ENCODE measurements around the gene LGALS7. TPM values are rescaled to one million over a fixed set of nuclear protein-coding genes. Genes with fewer than 3 reads are reported as not detected.
"Not testable (repeated sequence)": the region's sequence is repeated elsewhere in the genome, so short reads cannot be mapped to it uniquely, and the experiment has no call there.

LGALS7 gene
- total RNA-seq, 1 experiment from 2014 or later, result 1.9 TPM

GRCh38 chr19:38770228-38770948 lies 2.9 kb downstream of the LGALS7 start:
- H3K4me3 ChIP-seq (ENCODE audit: insufficient read depth, low read depth, low read length), result peak overlapping the region; percentile 21; the same call in 1 of the 2 replicates
- H3K36me3 ChIP-seq (replicated peaks; ENCODE audit: control insufficient read depth, insufficient read depth, low read length); H3K27me3 ChIP-seq (ENCODE audit: control insufficient read depth, insufficient read depth, low read length); DNase-seq: not testable (repeated sequence)

- peak; percentile 95 for DNase-seq
- no peaks in the 10 kb centered on the region for H3K27me3 ChIP-seq (ENCODE audit: control insufficient read depth, insufficient read depth, low read length)
- H3K36me3 ChIP-seq (replicated peaks; ENCODE audit: control insufficient read depth, insufficient read depth, low read length), result no peaks in the 10 kb centered on the region
- H3K4me3 ChIP-seq (ENCODE audit: insufficient read depth, low read depth, low read length), result peak overlapping the region; percentile 21; the same call in 1 of the 2 replicates
Observed at GRCh38 chr19:38769635-38770211, 3.6 kb downstream of the LGALS7 start.

- Histone ChIP-seq H3K4me3 (ENCODE audit: insufficient read depth, low read depth, low read length) (no peak overlapping the region), H3K27me3 (ENCODE audit: control insufficient read depth, insufficient read depth, low read length) (no peaks in the 10 kb centered on the region), H3K36me3 (replicated peaks; ENCODE audit: control insufficient read depth, insufficient read depth, low read length) (no peaks in the 10 kb centered on the region)
- no peak for DNase-seq
Observed at GRCh38 chr19:38766276-38767047, 6.9 kb downstream of the LGALS7 start.

- H3K4me3 ChIP-seq (ENCODE audit: insufficient read depth, low read depth, low read length), result no peak overlapping the region
- H3K36me3 ChIP-seq (replicated peaks; ENCODE audit: control insufficient read depth, insufficient read depth, low read length), result no peaks in the 10 kb centered on the region
- H3K27me3 ChIP-seq (ENCODE audit: control insufficient read depth, insufficient read depth, low read length), result no peaks in the 10 kb centered on the region
- no peak for DNase-seq
Observed at GRCh38 chr19:38765214-38765613, 8.1 kb downstream of the LGALS7 start.

- no peak for DNase-seq
- Histone ChIP-seq H3K36me3 (replicated peaks; ENCODE audit: control insufficient read depth, insufficient read depth, low read length) (no peaks in the 10 kb centered on the region), H3K27me3 (ENCODE audit: control insufficient read depth, insufficient read depth, low read length) (no peaks in the 10 kb centered on the region), H3K4me3 (ENCODE audit: insufficient read depth, low read depth, low read length) (no peak overlapping the region)
Observed at GRCh38 chr19:38763795-38764220, 9.5 kb downstream of the LGALS7 start.

GRCh38 chr19:38761884-38762389 lies 11.4 kb downstream of the LGALS7 start:
- H3K36me3 ChIP-seq (replicated peaks; ENCODE audit: control insufficient read depth, insufficient read depth, low read length); H3K4me3 ChIP-seq (ENCODE audit: insufficient read depth, low read depth, low read length); H3K27me3 ChIP-seq (ENCODE audit: control insufficient read depth, insufficient read depth, low read length); DNase-seq: not testable (repeated sequence)

GRCh38 chr19:38760805-38761517 lies 12.4 kb downstream of the LGALS7 start:
- DNase-seq; H3K4me3 ChIP-seq (ENCODE audit: insufficient read depth, low read depth, low read length); H3K27me3 ChIP-seq (ENCODE audit: control insufficient read depth, insufficient read depth, low read length); H3K36me3 ChIP-seq (replicated peaks; ENCODE audit: control insufficient read depth, insufficient read depth, low read length): not testable (repeated sequence)

- no peaks in the 10 kb centered on the region for H3K27me3 ChIP-seq (ENCODE audit: control insufficient read depth, insufficient read depth, low read length)
- no peaks in the 10 kb centered on the region for H3K36me3 ChIP-seq (replicated peaks; ENCODE audit: control insufficient read depth, insufficient read depth, low read length)
- H3K4me3 ChIP-seq (ENCODE audit: insufficient read depth, low read depth, low read length), result no peak overlapping the region
- no peak for DNase-seq
Observed at GRCh38 chr19:38759590-38760003, 13.7 kb downstream of the LGALS7 start.

- H3K4me3 ChIP-seq (ENCODE audit: insufficient read depth, low read depth, low read length); H3K36me3 ChIP-seq (replicated peaks; ENCODE audit: control insufficient read depth, insufficient read depth, low read length); H3K27me3 ChIP-seq (ENCODE audit: control insufficient read depth, insufficient read depth, low read length); DNase-seq: not testable (repeated sequence)
Observed at GRCh38 chr19:38754196-38754595, 19.1 kb downstream of the LGALS7 start.

GRCh38 chr19:38753783-38754182 lies 19.5 kb downstream of the LGALS7 start:
- H3K36me3 ChIP-seq (replicated peaks; ENCODE audit: control insufficient read depth, insufficient read depth, low read length); H3K4me3 ChIP-seq (ENCODE audit: insufficient read depth, low read depth, low read length); DNase-seq; H3K27me3 ChIP-seq (ENCODE audit: control insufficient read depth, insufficient read depth, low read length): not testable (repeated sequence)

GRCh38 chr19:38745316-38745715 lies 28.0 kb downstream of the LGALS7 start:
- Histone ChIP-seq H3K27me3 (ENCODE audit: control insufficient read depth, insufficient read depth, low read length) (no peaks in the 10 kb centered on the region), H3K36me3 (replicated peaks; ENCODE audit: control insufficient read depth, insufficient read depth, low read length) (no peaks in the 10 kb centered on the region), H3K4me3 (ENCODE audit: insufficient read depth, low read depth, low read length) (no peak overlapping the region)
- DNase-seq, result peak; percentile 53

- Histone ChIP-seq H3K27me3 (ENCODE audit: control insufficient read depth, insufficient read depth, low read length) (no peaks in the 10 kb centered on the region), H3K36me3 (replicated peaks; ENCODE audit: control insufficient read depth, insufficient read depth, low read length) (no peaks in the 10 kb centered on the region), H3K4me3 (ENCODE audit: insufficient read depth, low read depth, low read length) (no peak overlapping the region)
- no peak for DNase-seq
Observed at GRCh38 chr19:38744874-38745273, 28.4 kb downstream of the LGALS7 start.

- no peaks in the 10 kb centered on the region for H3K36me3 ChIP-seq (replicated peaks; ENCODE audit: control insufficient read depth, insufficient read depth, low read length)
- no peak within 1 kb of the TSS for H3K4me3 ChIP-seq (ENCODE audit: insufficient read depth, low read depth, low read length)
- DNase-seq, result peak; percentile 31
- H3K27me3 ChIP-seq (ENCODE audit: control insufficient read depth, insufficient read depth, low read length), result no peaks in the 10 kb centered on the region
Observed at GRCh38 chr19:38744298-38744681, 29.0 kb downstream of the LGALS7 start, which contains the start of gene CAPN12. CAPN12 (minus strand) TSS chr19:38744474; CDS start chr19:38744165, 309 bp downstream.

All from H7 (cell line).